Spleen (tissue), 13 donors: ENCODE measurements around the gene VSIG10L2. TPM values are rescaled to one million over a fixed set of nuclear protein-coding genes. Genes with fewer than 3 reads are reported as not detected.

ENCODE experiments used
- DNase-seq: peaks from one replicate; pipeline ENCODE4 v3.0.0-alpha.2; 2020
- H3K27ac ChIP-seq, 8 donors: fragments of 200-600 bp; sonication (generic) in 7 of 8; 1 replicate in 4 of 8; 2 replicates in 4 of 8; pipeline versions ENCODE4 v1.5.0 to v1.8.0; 2016 to 2021; ENCODE audit warnings: inconsistent platforms in 4 of 8, mild to moderate bottlenecking in 4 of 8, moderate library complexity in 1 of 8
- H3K27me3 ChIP-seq, 7 donors: fragments of 200-600 bp; sonication (generic) in 6 of 7; replicated peaks in 1 of 7; 1 replicate in 4 of 7; 2 replicates in 3 of 7; pipeline versions ENCODE4 v1.5.0 to v1.8.0; 2016 to 2021; ENCODE audit warnings: inconsistent platforms in 3 of 7, mild to moderate bottlenecking in 1 of 7
- H3K36me3 ChIP-seq, 6 donors: fragments of 200-600 bp; sonication (generic) in 5 of 6; 1 replicate in 4 of 6; 2 replicates in 2 of 6; pipeline versions ENCODE4 v1.5.0 to v1.8.0; 2016 to 2021; ENCODE audit warnings: inconsistent platforms in 2 of 6
- H3K4me1 ChIP-seq, 6 donors: fragments of 200-600 bp; sonication (generic) in 5 of 6; 1 replicate in 3 of 6; 2 replicates in 3 of 6; pipeline versions ENCODE4 v1.5.0 to v1.8.0; 2016 to 2021; ENCODE audit warnings: inconsistent platforms in 3 of 6
- H3K4me3 ChIP-seq, 8 donors: fragments of 200-600 bp; sonication (generic) in 7 of 8; 1 replicate in 4 of 8; 2 replicates in 4 of 8; pipeline versions ENCODE4 v1.5.0 to v1.8.0; 2016 to 2021; ENCODE audit warnings: inconsistent platforms in 4 of 8, mild to moderate bottlenecking in 4 of 8, moderate library complexity in 2 of 8
- H3K9me3 ChIP-seq, 8 donors: fragments of 200-600 bp; sonication (generic) in 7 of 8; 1 replicate in 4 of 8; 2 replicates in 4 of 8; pipeline versions ENCODE4 v1.5.0 to v1.8.0; 2016 to 2021; ENCODE audit warnings: inconsistent platforms in 4 of 8
- POLR2A ChIP-seq, 3 donors: fragments of 450-650 bp; IDR thresholded peaks; one replicate each; pipeline ENCODE4 v1.5.1; 2017; ENCODE audit warnings: antibody characterized with exemption in 3 of 3, mild to moderate bottlenecking in 1 of 3
- POLR2AphosphoS5 ChIP-seq, 3 donors: sonication (generic); formaldehyde crosslinking; IDR thresholded peaks; one replicate each; pipeline ENCODE4 v1.5.1; 2017; ENCODE audit warnings: antibody characterized with exemption in 3 of 3
- WGBS, 5 donors: extraction: QIAGEN DNeasy Blood & Tissue Kit in 3 of 5; methylation state at CpG; one replicate each; pipeline versions ENCODE4 v1.1.5 to v1.1.7; 2013 to 2018; 5-methylcytosine and 5-hydroxymethylcytosine counted together
- intact Hi-C: fragments of 100-400 bp; cut with DNase I; formaldehyde crosslinking; loops from one replicate; pipeline ENCODE4 v1.15.0; 2023; ENCODE audit warnings: low total_unique reads
- long read RNA-seq, 2 donors: transcript quantifications; one replicate each; lab custom pipeline, GENCODE V29; 2026
- polyA plus RNA-seq, 3 donors: library from polyadenylated mRNA; stranded (reverse); fragments of 200-250 nt; gene quantifications; one replicate each; pipeline ENCODE4 v1.2.1, GENCODE V29; 2013
- total RNA-seq, 7 donors: library from RNA; depleted of rRNA in 3 of 7; stranded (reverse); fragments of >200 nt in 3 of 7; fragmentation: NEBNext Ultra II Directional in 4 of 7; extraction: Animal tissue kit (Norgen Biotek cat#: 25700) in 4 of 7; gene quantifications; one replicate each; pipeline versions ENCODE4 v1.1.0 to v1.2.1, GENCODE V29; 2016 to 2021
- TF ChIP-seq, protein P1 (sequence below), 11 experiments: fragments of 200-600 bp in 7 of 11; fragments of 450-650 bp in 4 of 11; sonication (generic) in 4 of 11; IDR thresholded peaks in 8 of 11; conservative IDR thresholded peaks in 3 of 11; 1 replicate in 7 of 11; 2 replicates in 4 of 11; pipeline versions ENCODE4 v1.4.0 to v1.8.0; 2016 to 2021; ENCODE audit warnings: antibody characterized with exemption in 11 of 11, inconsistent platforms in 4 of 11, mild to moderate bottlenecking in 1 of 11
- donor health status: healthy with polysubstance abuse.
- donor health status: DM: no; HTN: no; CAD: no; lungs with moderate emphysema.
- donor health status: DM: no; HTN: no; CAD: no.
- donor health status: Bipolar disorder and iron deficiency.
- donor health status: healthy.
- donor health status: DM: no; HTN: no; CAD: no.
- donor health status: DM: yes; HTN: yes; CAD: no.

Gene VSIG10L2
- total RNA-seq (1 to 10 TPM in 6 of 7 donors, not detected in 1; 1.8 to 7.1 (median 3.0) TPM), polyA plus RNA-seq (1 to 10 TPM; 1.2 to 3.6 (median 3.1) TPM)
- long read RNA-seq, donor 1: 0 reads
- long read RNA-seq, donor 2, partial matches to known transcripts: 0 of 1 reads
- long read RNA-seq, donor 2, other reads (novel, unspliced or antisense): 0 of 1 reads

DNA sequence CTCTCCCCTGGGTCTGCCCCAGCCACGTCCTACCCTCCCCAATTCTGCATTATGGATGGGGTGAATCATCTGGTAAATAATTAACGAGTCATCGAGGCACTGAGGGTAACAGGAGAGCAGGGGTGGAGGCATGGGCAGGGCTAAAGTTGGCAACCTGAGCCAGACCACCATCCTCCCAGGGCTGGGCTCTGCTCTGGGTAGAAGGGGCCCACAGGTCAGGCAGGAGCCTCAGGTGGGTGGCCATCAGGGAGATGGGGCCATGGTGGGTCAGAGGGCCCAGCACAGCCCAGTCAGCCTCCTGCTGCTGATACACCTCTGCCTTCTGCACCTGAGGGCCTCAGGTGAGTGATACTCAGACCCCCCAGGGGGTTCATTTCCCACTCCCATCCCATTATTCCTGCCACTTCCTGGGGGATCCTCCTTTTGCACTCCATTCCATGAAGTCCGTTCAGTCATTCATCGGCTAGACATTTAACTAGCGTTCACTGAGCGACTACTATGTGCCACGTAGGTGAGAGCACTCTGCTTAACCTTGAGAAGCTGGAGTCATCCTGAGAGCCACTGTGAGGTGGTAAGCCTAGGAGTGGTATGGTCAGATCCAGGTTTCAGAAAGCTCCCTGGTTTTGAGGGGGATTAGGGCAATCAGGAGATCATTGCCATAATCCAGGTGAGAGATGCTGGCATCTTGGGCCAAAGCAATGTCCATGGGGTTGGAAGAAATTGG, at the start of gene VSIG10L2:
Gene VSIG10L2, plus strand, starts transcription at position 248 of the 724 bp plus-strand sequence. Its CDS starts 12 bp downstream, at position 260.
- Histone ChIP-seq H3K36me3 (no peaks in the 10 kb centered on the region), H3K27me3 (peaks cover 0 to 21% (median 0%) of the 10 kb centered on the region in 7 donors), H3K4me1 (no peaks in the 10 kb centered on the region), H3K27ac (no peak within 1 kb of the TSS), H3K9me3 (no peaks in the 10 kb centered on the region), H3K4me3 (no peak within 1 kb of the TSS)
- DNase-seq: no peak
- TF ChIP-seq POLR2A (IDR thresholded peaks at IDR 0.05): no peak
- TF ChIP-seq, protein P1, sequence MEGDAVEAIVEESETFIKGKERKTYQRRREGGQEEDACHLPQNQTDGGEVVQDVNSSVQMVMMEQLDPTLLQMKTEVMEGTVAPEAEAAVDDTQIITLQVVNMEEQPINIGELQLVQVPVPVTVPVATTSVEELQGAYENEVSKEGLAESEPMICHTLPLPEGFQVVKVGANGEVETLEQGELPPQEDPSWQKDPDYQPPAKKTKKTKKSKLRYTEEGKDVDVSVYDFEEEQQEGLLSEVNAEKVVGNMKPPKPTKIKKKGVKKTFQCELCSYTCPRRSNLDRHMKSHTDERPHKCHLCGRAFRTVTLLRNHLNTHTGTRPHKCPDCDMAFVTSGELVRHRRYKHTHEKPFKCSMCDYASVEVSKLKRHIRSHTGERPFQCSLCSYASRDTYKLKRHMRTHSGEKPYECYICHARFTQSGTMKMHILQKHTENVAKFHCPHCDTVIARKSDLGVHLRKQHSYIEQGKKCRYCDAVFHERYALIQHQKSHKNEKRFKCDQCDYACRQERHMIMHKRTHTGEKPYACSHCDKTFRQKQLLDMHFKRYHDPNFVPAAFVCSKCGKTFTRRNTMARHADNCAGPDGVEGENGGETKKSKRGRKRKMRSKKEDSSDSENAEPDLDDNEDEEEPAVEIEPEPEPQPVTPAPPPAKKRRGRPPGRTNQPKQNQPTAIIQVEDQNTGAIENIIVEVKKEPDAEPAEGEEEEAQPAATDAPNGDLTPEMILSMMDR (IDR thresholded peaks at IDR 0.05 in 8 of 11, conservative IDR thresholded peaks at IDR 0.05 in 3 of 11): no peak
- no peak for TF ChIP-seq POLR2AphosphoS5 (IDR thresholded peaks at IDR 0.05)
- intact Hi-C loops: no loop called here
- WGBS, 5 donors: 82 to 87% (median 85%) methylated on average over 8 of the region's 8 CpGs

DNA sequence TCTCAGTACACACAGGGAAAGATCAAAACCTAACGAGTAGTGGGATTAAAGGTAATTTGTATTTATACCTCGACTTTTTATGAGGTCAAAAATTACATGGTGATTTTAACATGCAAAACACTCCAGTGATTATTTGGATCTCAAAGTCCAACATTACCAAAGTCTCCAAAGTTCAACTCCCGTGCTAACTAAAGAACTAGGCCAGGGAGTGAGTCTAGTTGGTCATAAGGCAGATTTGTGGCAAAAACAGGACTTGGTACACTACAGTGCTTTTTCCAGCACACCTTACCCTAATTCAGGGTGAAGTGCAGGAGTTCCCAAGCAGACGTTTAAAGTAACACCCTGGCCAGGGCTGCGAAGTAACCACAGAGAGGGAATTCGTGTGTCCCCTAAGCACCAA, 44.0 kb upstream of the VSIG10L2 start:
- no peak for TF ChIP-seq POLR2AphosphoS5 (IDR thresholded peaks at IDR 0.05)
- TF ChIP-seq POLR2A (IDR thresholded peaks at IDR 0.05): no peak
- TF ChIP-seq, protein P1 (IDR thresholded peaks at IDR 0.05 in 8 of 11, conservative IDR thresholded peaks at IDR 0.05 in 3 of 11): no peak
- peaks cover 0 to 31% (median 14%) of the 10 kb centered on the region in 6 donors for H3K36me3 ChIP-seq
- no peak overlapping the region for H3K27ac ChIP-seq
- H3K4me3 ChIP-seq: peak overlapping the region in 5 of 8 donors; percentile 55 to 77 (median 65)
- WGBS, 5 donors: 78 to 89% (median 86%) methylated on average over 6 of the region's 6 CpGs
- intact Hi-C loops: no loop called here
- H3K4me1 ChIP-seq: peaks cover 5 to 49% (median 30%) of the 10 kb centered on the region in 6 donors
- no peak for DNase-seq
- no peaks in the 10 kb centered on the region for H3K9me3 ChIP-seq
- H3K27me3 ChIP-seq: peaks cover 0 to 37% (median 19%) of the 10 kb centered on the region in 7 donors

DNA sequence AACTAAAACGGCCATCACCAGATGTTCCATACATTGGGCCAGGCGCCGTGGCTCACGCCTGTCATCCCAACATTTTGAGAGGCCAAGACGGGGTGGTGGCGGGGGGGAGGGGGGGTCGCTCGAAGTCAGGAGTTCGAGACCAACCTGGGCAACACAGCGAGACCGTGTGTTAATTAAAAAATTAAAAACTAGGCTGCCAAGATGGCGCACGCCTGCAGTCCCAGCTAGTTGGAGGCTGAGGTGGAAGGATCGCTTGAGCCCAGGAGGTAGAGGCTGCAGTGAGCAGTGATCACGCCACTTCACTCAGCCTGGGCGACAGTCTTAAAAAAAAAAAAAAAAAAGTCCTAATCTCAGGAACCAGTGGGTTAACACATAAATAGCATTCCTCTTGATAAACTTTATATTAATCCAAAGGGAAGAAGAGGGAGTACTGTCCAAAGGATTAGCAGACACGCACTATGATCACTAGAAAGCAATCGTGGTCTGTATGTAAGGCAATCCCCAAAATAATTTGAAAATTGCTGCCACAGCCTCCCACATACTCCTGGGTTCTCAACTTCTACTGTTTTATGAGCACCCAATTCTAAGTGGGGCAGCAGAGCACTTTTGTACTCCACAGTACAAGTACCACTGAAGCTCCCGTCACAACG, 43.4 kb upstream of the VSIG10L2 start:
- TF ChIP-seq POLR2AphosphoS5 (IDR thresholded peaks at IDR 0.05) (no peak), POLR2A (IDR thresholded peaks at IDR 0.05) (no peak)
- TF ChIP-seq, protein P1 (IDR thresholded peaks at IDR 0.05 in 8 of 11, conservative IDR thresholded peaks at IDR 0.05 in 3 of 11): no peak
- Histone ChIP-seq H3K27ac (peak overlapping the region; percentile 63 to 88 (median 82)), H3K9me3 (no peaks in the 10 kb centered on the region), H3K36me3 (peaks cover 0 to 31% (median 14%) of the 10 kb centered on the region in 6 donors), H3K4me3 (peak overlapping the region; percentile 55 to 77 (median 66)), H3K4me1 (peaks cover 5 to 43% (median 30%) of the 10 kb centered on the region in 6 donors), H3K27me3 (peaks cover 0 to 40% (median 19%) of the 10 kb centered on the region in 7 donors)
- WGBS, 5 donors: 50 to 58% (median 53%) methylated on average over 20 of the region's 20 CpGs
- DNase-seq: no peak
- intact Hi-C loops: no loop called here
